Spleen (tissue), 13 donors: ENCODE measurements around the gene OLFML2B. TPM values are rescaled to one million over a fixed set of nuclear protein-coding genes. Genes with fewer than 3 reads are reported as not detected.
A peak's percentile ranks its signal among the peaks of the same experiment; 100 is the strongest.

Source experiments
- DNase-seq: peaks from one replicate; pipeline ENCODE4 v3.0.0-alpha.2; 2020
- H3K27ac ChIP-seq, 8 donors: fragments of 200-600 bp; sonication (generic) in 7 of 8; 1 replicate in 4 of 8; 2 replicates in 4 of 8; pipeline versions ENCODE4 v1.5.0 to v1.8.0; 2016 to 2021; ENCODE audit warnings: inconsistent platforms in 4 of 8, mild to moderate bottlenecking in 4 of 8, moderate library complexity in 1 of 8
- H3K27me3 ChIP-seq, 7 donors: fragments of 200-600 bp; sonication (generic) in 6 of 7; replicated peaks in 1 of 7; 1 replicate in 4 of 7; 2 replicates in 3 of 7; pipeline versions ENCODE4 v1.5.0 to v1.8.0; 2016 to 2021; ENCODE audit warnings: inconsistent platforms in 3 of 7, mild to moderate bottlenecking in 1 of 7
- H3K36me3 ChIP-seq, 6 donors: fragments of 200-600 bp; sonication (generic) in 5 of 6; 1 replicate in 4 of 6; 2 replicates in 2 of 6; pipeline versions ENCODE4 v1.5.0 to v1.8.0; 2016 to 2021; ENCODE audit warnings: inconsistent platforms in 2 of 6
- H3K4me1 ChIP-seq, 6 donors: fragments of 200-600 bp; sonication (generic) in 5 of 6; 1 replicate in 3 of 6; 2 replicates in 3 of 6; pipeline versions ENCODE4 v1.5.0 to v1.8.0; 2016 to 2021; ENCODE audit warnings: inconsistent platforms in 3 of 6
- H3K4me3 ChIP-seq, 8 donors: fragments of 200-600 bp; sonication (generic) in 7 of 8; 1 replicate in 4 of 8; 2 replicates in 4 of 8; pipeline versions ENCODE4 v1.5.0 to v1.8.0; 2016 to 2021; ENCODE audit warnings: inconsistent platforms in 4 of 8, mild to moderate bottlenecking in 4 of 8, moderate library complexity in 2 of 8
- H3K9me3 ChIP-seq, 8 donors: fragments of 200-600 bp; sonication (generic) in 7 of 8; 1 replicate in 4 of 8; 2 replicates in 4 of 8; pipeline versions ENCODE4 v1.5.0 to v1.8.0; 2016 to 2021; ENCODE audit warnings: inconsistent platforms in 4 of 8
- CTCF ChIP-seq, 11 experiments: fragments of 200-600 bp in 7 of 11; fragments of 450-650 bp in 4 of 11; sonication (generic) in 4 of 11; IDR thresholded peaks in 8 of 11; conservative IDR thresholded peaks in 3 of 11; 1 replicate in 7 of 11; 2 replicates in 4 of 11; pipeline versions ENCODE4 v1.4.0 to v1.8.0; 2016 to 2021; ENCODE audit warnings: antibody characterized with exemption in 11 of 11, inconsistent platforms in 4 of 11, mild to moderate bottlenecking in 1 of 11
- POLR2A ChIP-seq, 3 donors: fragments of 450-650 bp; IDR thresholded peaks; one replicate each; pipeline ENCODE4 v1.5.1; 2017; ENCODE audit warnings: antibody characterized with exemption in 3 of 3, mild to moderate bottlenecking in 1 of 3
- POLR2AphosphoS5 ChIP-seq, 3 donors: sonication (generic); formaldehyde crosslinking; IDR thresholded peaks; one replicate each; pipeline ENCODE4 v1.5.1; 2017; ENCODE audit warnings: antibody characterized with exemption in 3 of 3
- WGBS, 5 donors: extraction: QIAGEN DNeasy Blood & Tissue Kit in 3 of 5; methylation state at CpG; one replicate each; pipeline versions ENCODE4 v1.1.5 to v1.1.7; 2013 to 2018; 5-methylcytosine and 5-hydroxymethylcytosine counted together
- intact Hi-C: fragments of 100-400 bp; cut with DNase I; formaldehyde crosslinking; loops from one replicate; pipeline ENCODE4 v1.15.0; 2023; ENCODE audit warnings: low total_unique reads
- long read RNA-seq, 2 donors: transcript quantifications; one replicate each; lab custom pipeline, GENCODE V29; 2026
- polyA plus RNA-seq, 3 donors: library from polyadenylated mRNA; stranded (reverse); fragments of 200-250 nt; gene quantifications; one replicate each; pipeline ENCODE4 v1.2.1, GENCODE V29; 2013
- total RNA-seq, 7 donors: library from RNA; depleted of rRNA in 3 of 7; stranded (reverse); fragments of >200 nt in 3 of 7; fragmentation: NEBNext Ultra II Directional in 4 of 7; extraction: Animal tissue kit (Norgen Biotek cat#: 25700) in 4 of 7; gene quantifications; one replicate each; pipeline versions ENCODE4 v1.1.0 to v1.2.1, GENCODE V29; 2016 to 2021
- donor health status: healthy with polysubstance abuse.
- donor health status: DM: no; HTN: no; CAD: no; lungs with moderate emphysema.
- donor health status: DM: no; HTN: no; CAD: no.
- donor health status: Bipolar disorder and iron deficiency.
- donor health status: healthy.
- donor health status: DM: no; HTN: no; CAD: no.
- donor health status: DM: yes; HTN: yes; CAD: no.

Gene OLFML2B
- total RNA-seq (10 to 100 TPM in 6 of 7 donors, 1 to 10 TPM in 1; 6.5 to 39.7 (median 17.9) TPM), polyA plus RNA-seq (1 to 10 TPM; 3.0 to 3.5 (median 3.3) TPM)
- long read RNA-seq, donor 1, partial matches to known transcripts = 0 of 2 reads
- long read RNA-seq, donor 1, other reads (novel, unspliced or antisense) = 0 of 2 reads
- long read RNA-seq, donor 2, partial matches to known transcripts = 0 of 1 reads
- long read RNA-seq, donor 2, other reads (novel, unspliced or antisense) = 0 of 1 reads

GRCh38 chr1:162023547-162024501 lies at the start of gene OLFML2B:
TSS of gene OLFML2B (minus strand) at chr1:162023869. CDS start at chr1:162023430, 439 bp downstream.
- peak in 2 of 3 donors; percentile 60 to 70 for TF ChIP-seq POLR2AphosphoS5 (IDR thresholded peaks at IDR 0.05)
- TF ChIP-seq POLR2A (IDR thresholded peaks at IDR 0.05) = no peak

GRCh38 chr1:162072740-162073139 lies 49.1 kb upstream of the OLFML2B start:
- Histone ChIP-seq H3K4me3 (no peak overlapping the region), H3K4me1 (peaks cover 3 to 26% (median 16%) of the 10 kb centered on the region in 6 donors), H3K9me3 (no peaks in the 10 kb centered on the region), H3K27ac (no peak overlapping the region), H3K36me3 (no peaks in the 10 kb centered on the region), H3K27me3 (peaks cover 0 to 90% (median 18%) of the 10 kb centered on the region in 7 donors)
- DNase-seq = no peak
- WGBS, 5 donors = 66 to 83% (median 79%) methylated on average over 3 of the region's 3 CpGs
- TF ChIP-seq POLR2A (IDR thresholded peaks at IDR 0.05) (no peak), POLR2AphosphoS5 (IDR thresholded peaks at IDR 0.05) (no peak), CTCF (IDR thresholded peaks at IDR 0.05 in 8 of 11, conservative IDR thresholded peaks at IDR 0.05 in 3 of 11) (no peak)
- intact Hi-C loops = no loop called here

More at GRCh38 chr1:162023547-162024501, at the start of gene OLFML2B:
- peak within 1 kb of the TSS; percentile 30 to 72 (median 54) for H3K4me3 ChIP-seq
- 0 to 2% (median 1%) methylated on average over 47 to 85 of the region's 85 CpGs for WGBS, 5 donors
- peaks cover 0 to 22% (median 16%) of the 10 kb centered on the region in 6 donors for H3K4me1 ChIP-seq
- peak; percentile 88 for DNase-seq
- H3K27ac ChIP-seq = peak within 1 kb of the TSS in 4 of 8 donors; percentile 27 to 59 (median 45)
- no peaks in the 10 kb centered on the region for H3K9me3 ChIP-seq
- H3K36me3 ChIP-seq = no peaks in the 10 kb centered on the region
- intact Hi-C loops = no loop called here
- peaks cover 0 to 57% (median 17%) of the 10 kb centered on the region in 7 donors for H3K27me3 ChIP-seq

GRCh38 chr1:162070825-162071224 lies 47.2 kb upstream of the OLFML2B start:
- Histone ChIP-seq H3K27me3 (peaks cover 0 to 94% (median 18%) of the 10 kb centered on the region in 7 donors), H3K27ac (no peak overlapping the region), H3K4me3 (peak overlapping the region in 3 of 8 donors; percentile 68 to 79 (median 75)), H3K9me3 (no peaks in the 10 kb centered on the region), H3K36me3 (no peaks in the 10 kb centered on the region), H3K4me1 (peaks cover 3 to 26% (median 16%) of the 10 kb centered on the region in 6 donors)
- 31 to 40% (median 36%) methylated on average over 7 of the region's 7 CpGs for WGBS, 5 donors
- intact Hi-C loops = no loop called here
- TF ChIP-seq POLR2AphosphoS5 (IDR thresholded peaks at IDR 0.05) (no peak), CTCF (IDR thresholded peaks at IDR 0.05 in 8 of 11, conservative IDR thresholded peaks at IDR 0.05 in 3 of 11) (no peak), POLR2A (IDR thresholded peaks at IDR 0.05) (no peak)
- no peak for DNase-seq

- intact Hi-C loops = no loop called here
- Histone ChIP-seq H3K4me3 (peak overlapping the region; percentile 51 to 79 (median 67)), H3K36me3 (no peaks in the 10 kb centered on the region), H3K27ac (peak overlapping the region in 2 of 8 donors; percentile 42 to 77), H3K4me1 (peaks cover 3 to 26% (median 16%) of the 10 kb centered on the region in 6 donors), H3K27me3 (peaks cover 0 to 94% (median 18%) of the 10 kb centered on the region in 7 donors), H3K9me3 (no peaks in the 10 kb centered on the region)
- 2% methylated on average over 10 to 29 of the region's 29 CpGs for whole genome bisulfite sequencing, 5 donors
- TF ChIP-seq POLR2AphosphoS5 (IDR thresholded peaks at IDR 0.05) = no peak
- no peak for TF ChIP-seq CTCF (IDR thresholded peaks at IDR 0.05 in 8 of 11, conservative IDR thresholded peaks at IDR 0.05 in 3 of 11)
- no peak for TF ChIP-seq POLR2A (IDR thresholded peaks at IDR 0.05)
- DNase-seq = no peak
Measured at GRCh38 chr1:162070094-162070748, 46.6 kb upstream of the OLFML2B start.
